H1 (cell line): ENCODE results near the gene PCNX3. TPM values are rescaled to one million over a fixed set of nuclear protein-coding genes. Genes with fewer than 3 reads are reported as not detected.

ENCODE experiments used
- TAF7 ChIP-seq: optimal IDR thresholded peaks from 2 replicates; pipeline ENCODE3; 2011; ENCODE audit warnings: low read depth, mild to moderate bottlenecking, inconsistent platforms, low read length, moderate library complexity, borderline replicate concordance
- polyA plus RNA-seq, 7 experiments: library from polyadenylated mRNA; depleted of rRNA in 3 of 7; stranded (reverse) in 5 of 7; unstranded in 2 of 7; fragments of >200 nt in 5 of 7; fragments of 200-250 nt in 2 of 7; gene quantifications; 1 replicate in 5 of 7; 2 replicates in 1 of 7; 4 replicates in 1 of 7; pipeline versions ENCODE4 v1.2.1 to v1.2.3, GENCODE V29; 2011 to 2013; ENCODE audit warnings: missing spikeins in 2 of 7, mixed read lengths in 2 of 7
- total RNA-seq: library from RNA; stranded (reverse); fragmentation: NEBNext Ultra II Directional; extraction: Animal tissue kit (Norgen Biotek cat#: 25700); gene quantifications from 2 replicates; pipeline ENCODE4 v1.2.1, GENCODE V29; 2021

PCNX3 gene
- total and polyA plus RNA-seq, 2 of the 8 experiments (the other 6 are each of a cell fraction or from before 2014, with no cell fraction given), result 27.2 to 38.8 TPM

- no peak for TF ChIP-seq TAF7
- TF ChIP-seq, all 59 proteins: peak for 0
These were observed 35.2 kb downstream of the PCNX3 start (continued) for GRCh38 chr11:65650547-65651338.
